ENCODE measurements around the gene HSPA2.

DNA sequence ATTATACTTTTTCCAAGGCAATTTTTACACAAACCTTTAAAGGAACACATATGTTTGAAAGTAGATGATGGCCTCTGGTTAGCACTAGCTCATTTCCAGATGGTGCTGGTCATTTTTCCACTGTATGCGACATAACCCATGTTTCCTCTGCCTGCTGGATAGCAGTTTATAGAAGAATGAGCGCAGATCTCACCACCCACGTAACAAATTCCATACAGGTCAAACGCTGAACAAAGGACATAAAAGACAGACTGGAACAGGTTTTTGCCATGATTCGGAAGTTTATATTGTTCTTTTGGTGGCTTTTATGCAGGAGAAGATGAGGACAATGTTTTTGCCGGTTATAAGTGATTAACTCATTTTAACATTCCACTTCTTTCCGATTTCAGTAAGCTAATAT is 39.9 kb downstream of the HSPA2 start:
- TF ChIP-seq CTCF (IDR thresholded peaks at IDR 0.05) (no peak), POLR2A (IDR thresholded peaks at IDR 0.05) (no peak)
